ENCODE measurements around the gene RNASEL. TPM values are rescaled to one million over a fixed set of nuclear protein-coding genes. Genes with fewer than 3 reads are reported as not detected.

The RNASEL gene
- total and polyA plus RNA-seq, 2 donors (not counting 3 experiments of a cell fraction or from before 2014, with no cell fraction given): 0.59 to 1.9 TPM

DNA sequence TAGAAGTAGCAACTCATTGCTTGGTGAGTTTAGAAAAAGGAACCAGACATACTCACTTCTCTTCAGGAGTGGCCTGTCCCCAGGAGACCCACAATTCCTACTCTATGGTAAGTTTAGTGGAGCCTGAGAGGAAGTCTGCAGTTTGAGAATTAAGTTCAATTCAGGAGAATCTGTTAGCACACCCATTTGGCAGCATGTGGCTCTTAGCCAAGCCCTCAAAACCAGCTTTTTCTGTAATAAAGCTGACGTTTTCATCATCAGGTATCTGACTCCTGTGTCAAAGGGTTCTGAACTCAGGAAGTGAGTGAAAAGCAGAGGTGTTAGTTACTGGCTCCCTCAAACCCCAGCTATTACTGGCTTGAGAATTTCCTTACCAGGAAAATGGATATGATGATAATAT, 35.5 kb upstream of the RNASEL start:
- Histone ChIP-seq H3K4me2 (ENCODE audit: insufficient read depth, low read length) (no peak overlapping the region), H3K36me3 (ENCODE audit: control insufficient read depth in 2 of 2, extremely low read depth in 1 of 2, insufficient read depth in 2 of 2, low read length in 2 of 2) (no peaks in the 10 kb centered on the region), H3K4me1 (ENCODE audit: control insufficient read depth, extremely low read depth, insufficient read depth, low read length) (no peaks in the 10 kb centered on the region), H3K9me3 (replicated peaks; ENCODE audit: control insufficient read depth, insufficient read depth, low read length) (no peaks in the 10 kb centered on the region), H4K20me1 (replicated peaks; ENCODE audit: control insufficient read depth, extremely low read depth, insufficient read depth, low read length) (no peaks in the 10 kb centered on the region), H3K9me1 (replicated peaks; ENCODE audit: control insufficient read depth, extremely low read depth, insufficient read depth, low read length) (no peaks in the 10 kb centered on the region), H3K27me3 (ENCODE audit: control insufficient read depth in 2 of 2, insufficient read depth in 2 of 2, low read length in 2 of 2) (peaks cover 1 to 5% of the 10 kb centered on the region in 2 experiments), H3K79me2 (ENCODE audit: control insufficient read depth, insufficient read depth, low read length) (no peaks in the 10 kb centered on the region), H3K4me3 (replicated peaks in 1 of 3; ENCODE audit: insufficient read depth in 1 of 3, low read depth in 1 of 3, low read length in 3 of 3) (no peak overlapping the region), H2AFZ (ENCODE audit: low read depth, low read length) (no peak overlapping the region), H3K9ac (replicated peaks; ENCODE audit: extremely low read depth, insufficient read depth, low read length) (no peak overlapping the region), H3K27ac (ENCODE audit: insufficient read depth, low read depth, low read length) (no peak overlapping the region)
- FAIRE-seq (no peak), DNase-seq (ENCODE audit: low read depth, low spot score) (no peak)
- BruUV-seq (replicated peaks): no TSS peak
- dilution Hi-C loops (cut with MboI; ENCODE audit: extremely low pct_ligation_motif_present, low sequenced_read_pairs): no loop called here
- TF ChIP-seq JUN (IDR thresholded peaks at IDR 0.05; ENCODE audit: borderline replicate concordance, insufficient read depth, insufficient read length, low read depth) (no peak), POLR2A (IDR thresholded peaks at IDR 0.05; ENCODE audit: low read depth, low read length) (no peak), EZH2 (IDR thresholded peaks at IDR 0.05; ENCODE audit: borderline replicate concordance, low read depth, low read length, severe bottlenecking) (no peak), MYC (IDR thresholded peaks at IDR 0.05; ENCODE audit: low read depth, low read length) (no peak), GATA2 (IDR thresholded peaks at IDR 0.05; ENCODE audit: insufficient read depth, insufficient read length, low read depth, low read length) (no peak), FOS (IDR thresholded peaks at IDR 0.05; ENCODE audit: borderline replicate concordance, insufficient read depth, low read length) (no peak), POLR2AphosphoS5 (IDR thresholded peaks at IDR 0.05; ENCODE audit: insufficient read depth, low read depth, low read length) (no peak)
- TF ChIP-seq, protein P1, sequence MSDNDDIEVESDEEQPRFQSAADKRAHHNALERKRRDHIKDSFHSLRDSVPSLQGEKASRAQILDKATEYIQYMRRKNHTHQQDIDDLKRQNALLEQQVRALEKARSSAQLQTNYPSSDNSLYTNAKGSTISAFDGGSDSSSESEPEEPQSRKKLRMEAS (IDR thresholded peaks at IDR 0.05; ENCODE audit: insufficient read depth, insufficient read length): no peak
- TF ChIP-seq, protein P2, sequence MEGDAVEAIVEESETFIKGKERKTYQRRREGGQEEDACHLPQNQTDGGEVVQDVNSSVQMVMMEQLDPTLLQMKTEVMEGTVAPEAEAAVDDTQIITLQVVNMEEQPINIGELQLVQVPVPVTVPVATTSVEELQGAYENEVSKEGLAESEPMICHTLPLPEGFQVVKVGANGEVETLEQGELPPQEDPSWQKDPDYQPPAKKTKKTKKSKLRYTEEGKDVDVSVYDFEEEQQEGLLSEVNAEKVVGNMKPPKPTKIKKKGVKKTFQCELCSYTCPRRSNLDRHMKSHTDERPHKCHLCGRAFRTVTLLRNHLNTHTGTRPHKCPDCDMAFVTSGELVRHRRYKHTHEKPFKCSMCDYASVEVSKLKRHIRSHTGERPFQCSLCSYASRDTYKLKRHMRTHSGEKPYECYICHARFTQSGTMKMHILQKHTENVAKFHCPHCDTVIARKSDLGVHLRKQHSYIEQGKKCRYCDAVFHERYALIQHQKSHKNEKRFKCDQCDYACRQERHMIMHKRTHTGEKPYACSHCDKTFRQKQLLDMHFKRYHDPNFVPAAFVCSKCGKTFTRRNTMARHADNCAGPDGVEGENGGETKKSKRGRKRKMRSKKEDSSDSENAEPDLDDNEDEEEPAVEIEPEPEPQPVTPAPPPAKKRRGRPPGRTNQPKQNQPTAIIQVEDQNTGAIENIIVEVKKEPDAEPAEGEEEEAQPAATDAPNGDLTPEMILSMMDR (IDR thresholded peaks at IDR 0.05; ENCODE audit: extremely low read depth in 1 of 2, insufficient read depth in 1 of 2, low read depth in 1 of 2, low read length in 2 of 2): no peak
- CTCF ChIA-PET: interaction anchor here (1.6 kb wide), 1 partner anchor 39 kb away, joined by 4 read pairs; no protein-coding TSS in a partner anchor
- POLR2A ChIA-PET: no interaction called here
- intact Hi-C loops (cut with micrococcal nuclease): no loop called here
